Stimulated activated CD4-positive, alpha-beta T cell treated with anti-CD3 and anti-CD28 coated beads, Interleukin-15, amount 100 ng/mL, for 24 hours (primary cell): ENCODE results near the gene FUNDC1.

Experiments
- DNase-seq: peaks from one replicate; pipeline ENCODE4 v3.0.0-alpha.2; 2020

The FUNDC1 gene

DNA sequence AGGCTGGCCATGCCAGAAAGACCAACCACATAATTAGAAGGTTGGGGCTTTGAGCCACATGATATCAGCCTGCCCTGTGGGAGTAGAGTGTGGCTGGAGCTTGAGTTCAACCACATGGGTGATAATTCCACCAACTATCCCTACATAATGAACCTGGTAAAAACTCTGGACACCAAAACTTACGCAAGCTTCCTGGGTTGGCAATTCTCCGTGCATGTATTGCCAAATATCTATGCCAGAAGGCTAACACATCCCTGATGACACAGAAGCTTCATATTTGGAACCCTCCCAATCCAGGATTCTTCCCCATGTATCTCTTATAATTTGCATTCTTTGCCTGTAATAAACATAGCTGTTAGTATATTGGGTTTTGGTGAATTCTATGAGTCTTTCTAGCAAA lies 68.2 kb downstream of the FUNDC1 start:
- no peak for DNase-seq
